H1 (cell line): ENCODE data around the gene MARS1. TPM values are rescaled to one million over a fixed set of nuclear protein-coding genes. Genes with fewer than 3 reads are reported as not detected.

Experiments
- CTCF ChIA-PET: fragments of 300-600 bp; sonication (Branson Sonifier 250); formaldehyde crosslinking; loops from one replicate; lab custom pipeline; 2021; ENCODE audit not compliant: partially characterized antibody; lab: Charles Lee
- POLR2A ChIA-PET: fragments of 300-600 bp; sonication (Branson Sonifier 250); formaldehyde crosslinking; loops from one replicate; lab custom pipeline; 2021; ENCODE audit warnings: inconsistent platforms; ENCODE audit not compliant: partially characterized antibody; lab: Charles Lee
- DNase-seq, 2 experiments: peaks; one replicate each; pipeline versions ENCODE4 v3.0.0 to v3.0.0-alpha.2; 2010 to 2022; ENCODE audit warnings: low spot score in 2 of 2, low read depth in 1 of 2, mixed read lengths in 1 of 2
- FAIRE-seq: peaks from 2 replicates; lab custom pipeline; 2011; peaks lifted over from hg19 to GRCh38; lab: Jason Lieb, UNC
- H2AFZ ChIP-seq: 2 replicates; pipeline ENCODE4 v1.8.1; 2012; ENCODE audit warnings: low read length, inconsistent platforms
- H2AK5ac ChIP-seq: 2 replicates; pipeline ENCODE4 v1.6.1; 2013; ENCODE audit warnings: low read depth, low read length
- H2BK120ac ChIP-seq: replicated peaks from 2 replicates; pipeline ENCODE3; 2013; ENCODE audit warnings: low read depth, low read length, inconsistent platforms
- H2BK12ac ChIP-seq: 2 replicates; pipeline ENCODE4 v1.6.1; 2013; ENCODE audit warnings: low read depth, low read length
- H2BK15ac ChIP-seq: 2 replicates; pipeline ENCODE4 v1.6.1; 2013; ENCODE audit warnings: low read length
- H2BK20ac ChIP-seq: 2 replicates; pipeline ENCODE4 v1.6.1; 2013; ENCODE audit warnings: low read length
- H2BK5ac ChIP-seq: 2 replicates; pipeline ENCODE4 v1.6.1; 2013; ENCODE audit warnings: low read depth, low read length
- H3K14ac ChIP-seq: 2 replicates; pipeline ENCODE4 v1.6.1; 2013; ENCODE audit warnings: inconsistent platforms; ENCODE audit not compliant: insufficient read length
- H3K18ac ChIP-seq: 2 replicates; pipeline ENCODE4 v1.6.1; 2013; ENCODE audit warnings: low read length; ENCODE audit errors: extremely low read depth
- H3K23ac ChIP-seq: 2 replicates; pipeline ENCODE4 v1.6.1; 2013; ENCODE audit warnings: inconsistent platforms; ENCODE audit not compliant: insufficient read length
- H3K23me2 ChIP-seq: 2 replicates; pipeline ENCODE4 v1.6.1; 2013; ENCODE audit warnings: low read depth, low read length
- H3K27ac ChIP-seq: 2 replicates; pipeline ENCODE4 v1.6.1; 2011; ENCODE audit warnings: low read depth, low read length, inconsistent platforms
- H3K27me3 ChIP-seq, 4 experiments: replicated peaks in 1 of 4; 1 replicate in 1 of 4; 2 replicates in 3 of 4; pipeline versions ENCODE4 v1.6.1 to v1.8.1; 2011 to 2013; ENCODE audit warnings: low read length in 3 of 4, mild to moderate bottlenecking in 3 of 4, inconsistent platforms in 2 of 4, mixed read lengths in 2 of 4, moderate library complexity in 1 of 4; ENCODE audit not compliant: control insufficient read depth in 3 of 4, insufficient read depth in 3 of 4; ENCODE audit errors: extremely low read depth in 1 of 4
- H3K36me3 ChIP-seq, 4 experiments: 2 replicates each; pipeline versions ENCODE4 v1.6.1 to v1.8.1; 2011 to 2013; ENCODE audit warnings: mild to moderate bottlenecking in 4 of 4, low read length in 3 of 4, moderate library complexity in 2 of 4, control low read depth in 1 of 4, inconsistent platforms in 1 of 4; ENCODE audit not compliant: insufficient read depth in 4 of 4, control insufficient read depth in 2 of 4
- H3K4ac ChIP-seq: replicated peaks from 2 replicates; pipeline ENCODE3; 2013; ENCODE audit warnings: low read length, low read depth, mixed read lengths, inconsistent platforms; ENCODE audit not compliant: insufficient read length
- H3K4me1 ChIP-seq, 4 experiments: replicated peaks in 1 of 4; 1 replicate in 1 of 4; 2 replicates in 3 of 4; pipeline versions ENCODE4 v1.6.1 to v1.8.1; 2011 to 2013; ENCODE audit warnings: low read length in 3 of 4, inconsistent platforms in 2 of 4, mixed read lengths in 1 of 4; ENCODE audit not compliant: insufficient read depth in 4 of 4, control insufficient read depth in 3 of 4
- H3K4me2 ChIP-seq, 2 experiments: 2 replicates each; pipeline versions ENCODE4 v1.6.1 to v1.8.1; 2011 to 2013; ENCODE audit warnings: low read depth in 2 of 2, low read length in 2 of 2, control low read depth in 1 of 2, inconsistent platforms in 1 of 2, mild to moderate bottlenecking in 1 of 2; ENCODE audit not compliant: insufficient read depth in 1 of 2
- H3K4me3 ChIP-seq, 4 experiments: fragments of 200-600, 300-600 bp in 1 of 4; sonication (generic), shearing (Covaris generic), sonication (Bioruptor Twin) in 1 of 4; 2 replicates each; pipeline versions ENCODE4 v1.5.1 to v1.8.1; 2011 to 2016; ENCODE audit warnings: low read length in 4 of 4, low read depth in 3 of 4, control low read depth in 2 of 4, inconsistent platforms in 2 of 4, mild to moderate bottlenecking in 2 of 4, mixed read lengths in 1 of 4, moderate library complexity in 1 of 4; ENCODE audit not compliant: insufficient read depth in 2 of 4; ENCODE audit errors: extremely low read depth in 1 of 4
- H3K56ac ChIP-seq: replicated peaks from 2 replicates; pipeline ENCODE3; 2013; ENCODE audit warnings: low read depth, mild to moderate bottlenecking, mixed read lengths, low read length, inconsistent platforms; ENCODE audit not compliant: insufficient read length
- H3K79me1 ChIP-seq: 2 replicates; pipeline ENCODE4 v1.6.1; 2013; ENCODE audit warnings: low read depth, low read length, control low read depth
- H3K79me2 ChIP-seq, 2 experiments: 2 replicates each; pipeline versions ENCODE4 v1.6.1 to v1.8.1; 2012 to 2013; ENCODE audit warnings: low read length in 2 of 2, mild to moderate bottlenecking in 2 of 2, inconsistent platforms in 1 of 2; ENCODE audit not compliant: insufficient read depth in 2 of 2, control insufficient read depth in 1 of 2
- H3K9ac ChIP-seq, 4 experiments: replicated peaks in 1 of 4; 1 replicate in 1 of 4; 2 replicates in 3 of 4; pipeline versions ENCODE4 v1.6.1 to v1.8.1; 2011 to 2013; ENCODE audit warnings: low read depth in 3 of 4, low read length in 3 of 4, control low read depth in 2 of 4, mild to moderate bottlenecking in 2 of 4, moderate library complexity in 2 of 4, inconsistent platforms in 1 of 4; ENCODE audit errors: extremely low read depth in 1 of 4
- H3K9me3 ChIP-seq, 2 experiments: 2 replicates each; pipeline versions ENCODE4 v1.6.1 to v1.8.1; 2012 to 2013; ENCODE audit warnings: mild to moderate bottlenecking in 2 of 2, moderate library complexity in 2 of 2, control low read depth in 1 of 2, inconsistent platforms in 1 of 2, low read depth in 1 of 2, low read length in 1 of 2, mixed read lengths in 1 of 2; ENCODE audit not compliant: insufficient read depth in 2 of 2
- H4K20me1 ChIP-seq, 2 experiments: replicated peaks in 1 of 2; 2 replicates each; pipeline versions ENCODE3 to v1.8.1; 2011 to 2013; ENCODE audit warnings: inconsistent platforms in 2 of 2, low read length in 2 of 2, mild to moderate bottlenecking in 1 of 2; ENCODE audit not compliant: insufficient read depth in 2 of 2, control insufficient read depth in 1 of 2
- H4K5ac ChIP-seq: 2 replicates; pipeline ENCODE4 v1.6.1; 2013; ENCODE audit warnings: low read length, low read depth, mixed read lengths, inconsistent platforms; ENCODE audit not compliant: insufficient read length
- H4K8ac ChIP-seq: 2 replicates; pipeline ENCODE4 v1.8.0; 2013; ENCODE audit warnings: mild to moderate bottlenecking, moderate library complexity, low read length, inconsistent platforms; ENCODE audit not compliant: insufficient read depth; ENCODE audit errors: extremely low read depth
- H4K91ac ChIP-seq: replicated peaks from 2 replicates; pipeline ENCODE3; 2013; ENCODE audit warnings: low read length, mixed read lengths, inconsistent platforms; ENCODE audit not compliant: insufficient read length
- JUND ChIP-seq: IDR thresholded peaks from 2 replicates; pipeline ENCODE4 v1.6.1; 2011; ENCODE audit warnings: mild to moderate bottlenecking, improper control_type of control experiment, low read length
- PHF8 ChIP-seq: fragments of 200-600 bp; sonication (generic); conservative IDR thresholded peaks from 2 replicates; pipeline ENCODE4 v1.7.1; 2012; ENCODE audit warnings: low read depth, mild to moderate bottlenecking, inconsistent platforms, low read length, moderate library complexity
- SIN3A ChIP-seq, 2 experiments: IDR thresholded peaks in 1 of 2; conservative IDR thresholded peaks in 1 of 2; 2 replicates each; pipeline ENCODE4 v1.6.1; 2011 to 2012; ENCODE audit warnings: low read length in 2 of 2, improper control_type of control experiment in 1 of 2, low read depth in 1 of 2, mild to moderate bottlenecking in 1 of 2
- TEAD4 ChIP-seq: IDR thresholded peaks from 2 replicates; pipeline ENCODE4 v1.6.1; 2012; ENCODE audit warnings: low read depth, low read length, inconsistent platforms, mixed read lengths
- WGBS, 2 experiments: shearing (Covaris generic) in 1 of 2; methylation state at CpG; one replicate each; pipeline versions ENCODE4 v1.1.6 to v1.1.7; 2013 to 2015; ENCODE audit warnings: low lambda C conversion rate in 2 of 2, mixed read lengths in 2 of 2, inconsistent platforms in 1 of 2, low coverage in 1 of 2, missing lambda C conversion rate in 1 of 2; ENCODE audit not compliant: insufficient replicate concordance in 2 of 2, insufficient coverage in 1 of 2, insufficient read length in 1 of 2; ENCODE audit errors: extremely low coverage in 1 of 2, missing lambda C conversion rate in 1 of 2; 5-methylcytosine and 5-hydroxymethylcytosine counted together
- polyA plus RNA-seq, 7 experiments: library from polyadenylated mRNA; depleted of rRNA in 3 of 7; stranded (reverse) in 5 of 7; unstranded in 2 of 7; fragments of >200 nt in 5 of 7; fragments of 200-250 nt in 2 of 7; gene quantifications; 1 replicate in 5 of 7; 2 replicates in 1 of 7; 4 replicates in 1 of 7; pipeline versions ENCODE4 v1.2.1 to v1.2.3, GENCODE V29; 2011 to 2013; ENCODE audit warnings: missing spikeins in 2 of 7, mixed read lengths in 2 of 7
- total RNA-seq: library from RNA; stranded (reverse); fragmentation: NEBNext Ultra II Directional; extraction: Animal tissue kit (Norgen Biotek cat#: 25700); gene quantifications from 2 replicates; pipeline ENCODE4 v1.2.1, GENCODE V29; 2021
- TF ChIP-seq, protein P1 (sequence below): IDR thresholded peaks from 2 replicates; pipeline ENCODE4 v1.6.1; 2012; ENCODE audit warnings: low read length, inconsistent platforms

MARS1 gene
- total and polyA plus RNA-seq, 2 of the 8 experiments (the other 6 are each of a cell fraction or from before 2014, with no cell fraction given), result 194 to 407 TPM

DNA sequence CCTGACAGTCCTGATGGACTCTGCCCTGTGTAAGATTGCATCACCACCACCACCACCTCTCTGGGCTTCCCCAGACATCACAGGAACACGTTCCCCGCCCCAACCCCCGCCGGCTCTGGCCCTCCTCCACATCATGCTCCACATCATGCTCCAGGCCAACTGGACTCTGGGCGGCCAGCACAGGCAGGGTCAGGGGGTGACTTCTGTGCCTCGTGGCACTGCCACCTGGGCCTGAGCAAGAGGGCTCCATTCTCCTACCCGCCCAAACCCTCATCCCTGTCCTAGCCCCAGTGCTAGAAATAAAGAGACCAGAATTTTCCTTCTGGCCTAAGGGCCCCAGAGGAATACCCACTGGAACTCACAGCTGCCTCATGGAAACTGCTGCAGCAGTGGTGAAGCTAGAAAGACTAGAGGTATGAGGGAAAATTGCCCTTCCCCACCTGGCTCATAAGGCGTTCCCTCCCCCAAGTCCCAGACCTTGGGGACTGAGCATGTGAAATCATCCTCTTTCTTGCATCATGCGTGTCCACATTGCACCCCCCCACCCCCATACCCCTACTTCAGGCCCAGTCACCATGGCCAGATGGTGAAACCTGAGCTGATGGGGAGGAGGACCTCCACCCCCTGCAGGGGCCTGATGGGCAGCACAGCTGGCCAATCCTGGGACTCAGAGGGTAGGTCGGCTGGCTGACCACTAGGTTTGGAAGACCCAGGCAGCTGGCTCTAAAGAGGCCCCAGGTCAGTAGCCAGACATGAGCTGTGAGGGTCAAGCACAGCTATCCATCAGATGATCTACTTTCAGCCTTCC, 33.1 kb upstream of the MARS1 start, which contains the start of gene INHBE:
INHBE (plus strand) TSS at position 742 of the 808 bp plus-strand sequence. CDS start 230 bp downstream, outside the sequence.
- H3K23me2 ChIP-seq, result peaks cover 9% of the 10 kb centered on the region
- peak within 1 kb of the TSS; percentile 93 for H2AK5ac ChIP-seq
- peak within 1 kb of the TSS in 3 of 4 experiments; percentile 56 to 65 (median 62); a peak in 6 of 7 replicates for H3K9ac ChIP-seq
- peaks cover 0 to 4% (median 0%) of the 10 kb centered on the region in 4 experiments; a peak in 1 of 8 replicates for H3K36me3 ChIP-seq
- FAIRE-seq (no peak), DNase-seq (peak; percentile 84 to 95)
- H4K20me1 ChIP-seq, result no peaks in the 10 kb centered on the region
- H3K27ac ChIP-seq, result peak within 1 kb of the TSS; percentile 82
- CTCF ChIA-PET, result interaction anchor here (0.5 to 18.5 kb wide), 39 partner anchors 10 to 936 kb away, joined by 3 to 478 read pairs (median 5); partner anchors contain the start of genes ARHGAP9, DDIT3, INHBC and MARS1
- peak within 1 kb of the TSS; percentile 76; the same call in 1 of the 2 replicates for H2BK15ac ChIP-seq
- POLR2A ChIA-PET, result interaction anchor here (0.5 to 11.2 kb wide), 39 partner anchors 8 to 325 kb away, joined by 3 to 168 read pairs (median 5); partner anchors contain the start of genes INHBC, MBD6, R3HDM2 and SHMT2
- H3K79me2 ChIP-seq, result peaks cover 0 to 13% of the 10 kb centered on the region in 2 experiments; a peak in 1 of 4 replicates
- peak within 1 kb of the TSS; percentile 79 for H4K5ac ChIP-seq
- H3K27me3 ChIP-seq, result no peaks in the 10 kb centered on the region
- no peak within 1 kb of the TSS for H3K23ac ChIP-seq
- peak within 1 kb of the TSS; percentile 95 for H3K4me2 ChIP-seq
- peak within 1 kb of the TSS; percentile 97 for H2BK12ac ChIP-seq
- H3K4ac ChIP-seq, result peak within 1 kb of the TSS; percentile 95
- H4K8ac ChIP-seq, result peak within 1 kb of the TSS; percentile 97; the same call in 1 of the 2 replicates
- peak within 1 kb of the TSS; percentile 99 for H2BK5ac ChIP-seq
- H3K79me1 ChIP-seq, result no peaks in the 10 kb centered on the region
- H2BK120ac ChIP-seq, result peak within 1 kb of the TSS; percentile 88
- peak within 1 kb of the TSS; percentile 100 for H3K18ac ChIP-seq
- peaks cover 0 to 31% (median 20%) of the 10 kb centered on the region in 4 experiments; a peak in 6 of 7 replicates for H3K4me1 ChIP-seq
- peak within 1 kb of the TSS; percentile 33 to 91 (median 50) for H3K4me3 ChIP-seq
- H2AFZ ChIP-seq, result no peak within 1 kb of the TSS
- H4K91ac ChIP-seq, result peak within 1 kb of the TSS; percentile 96
- H2BK20ac ChIP-seq, result peak within 1 kb of the TSS; percentile 40
- no peak within 1 kb of the TSS for H3K14ac ChIP-seq
- 43% methylated on average over 5 of the region's 10 CpGs; no CpG with 5 or more reads in 1 of the 2 experiments for WGBS, 2 experiments
- peak within 1 kb of the TSS; percentile 46 for H3K56ac ChIP-seq
- no peaks in the 10 kb centered on the region for H3K9me3 ChIP-seq
- TF ChIP-seq, protein P1, sequence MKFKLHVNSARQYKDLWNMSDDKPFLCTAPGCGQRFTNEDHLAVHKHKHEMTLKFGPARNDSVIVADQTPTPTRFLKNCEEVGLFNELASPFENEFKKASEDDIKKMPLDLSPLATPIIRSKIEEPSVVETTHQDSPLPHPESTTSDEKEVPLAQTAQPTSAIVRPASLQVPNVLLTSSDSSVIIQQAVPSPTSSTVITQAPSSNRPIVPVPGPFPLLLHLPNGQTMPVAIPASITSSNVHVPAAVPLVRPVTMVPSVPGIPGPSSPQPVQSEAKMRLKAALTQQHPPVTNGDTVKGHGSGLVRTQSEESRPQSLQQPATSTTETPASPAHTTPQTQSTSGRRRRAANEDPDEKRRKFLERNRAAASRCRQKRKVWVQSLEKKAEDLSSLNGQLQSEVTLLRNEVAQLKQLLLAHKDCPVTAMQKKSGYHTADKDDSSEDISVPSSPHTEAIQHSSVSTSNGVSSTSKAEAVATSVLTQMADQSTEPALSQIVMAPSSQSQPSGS, result 0 out of 2 replicates have a peak, but pooled peaks have one; percentile 64
- TF ChIP-seq SIN3A (conservative IDR thresholded peaks at IDR 0.05 in 1 of 2, IDR thresholded peaks at IDR 0.05 in 1 of 2; ENCODE audit: low read depth in 1 of 2, low read length in 2 of 2) (peak in 1 of 2 experiments; percentile 58; a peak in 1 of 4 replicates), TEAD4 (no peak), JUND (peak; percentile 79), PHF8 (0 out of 2 replicates have a peak, but pooled peaks have one; percentile 1)
